Mesodermal cell (in vitro differentiated cells): Measurements from ENCODE around the gene CUL4A.

Source experiments
- H3K27ac ChIP-seq: 2 replicates; pipeline ENCODE4 v1.7.0; 2013; ENCODE audit warnings: mild to moderate bottlenecking, low read depth, low read length, moderate library complexity; ENCODE audit not compliant: severe bottlenecking
- H3K36me3 ChIP-seq: 2 replicates; pipeline ENCODE4 v1.7.1; 2013; ENCODE audit warnings: mild to moderate bottlenecking, low read length, moderate library complexity; ENCODE audit not compliant: control insufficient read depth, insufficient read depth
- H3K4me1 ChIP-seq: one replicate; pipeline ENCODE4 v1.7.1; 2013; ENCODE audit warnings: mild to moderate bottlenecking, low read length; ENCODE audit not compliant: insufficient read depth, control insufficient read depth, poor library complexity, severe bottlenecking
- H3K4me3 ChIP-seq: 2 replicates; pipeline ENCODE4 v1.7.0; 2013; ENCODE audit warnings: low read length, control low read depth, mild to moderate bottlenecking; ENCODE audit not compliant: insufficient read depth, poor library complexity, severe bottlenecking; ENCODE audit errors: extremely low read depth
- H3K9me3 ChIP-seq: 2 replicates; pipeline ENCODE4 v1.7.1; 2013; ENCODE audit warnings: mild to moderate bottlenecking, low read length, moderate library complexity; ENCODE audit not compliant: control insufficient read depth
- WGBS, 2 experiments: methylation state at CpG; one replicate each; pipeline ENCODE4 v1.1.5; 2013; ENCODE audit warnings: missing lambda C conversion rate in 2 of 2; ENCODE audit not compliant: insufficient coverage in 2 of 2; 5-methylcytosine and 5-hydroxymethylcytosine counted together

CUL4A gene

GRCh38 chr13:113168211-113168610 lies 41.2 kb upstream of the CUL4A start:
- no peak overlapping the region for H3K27ac ChIP-seq
- H3K4me3 ChIP-seq, result no peak overlapping the region
- WGBS, 2 experiments, result 97 to 100% methylated on average over 5 of the region's 7 CpGs
- H3K9me3 ChIP-seq, result no peaks in the 10 kb centered on the region
- peaks cover 7% of the 10 kb centered on the region for H3K4me1 ChIP-seq
- H3K36me3 ChIP-seq, result peaks cover 45% of the 10 kb centered on the region

DNA sequence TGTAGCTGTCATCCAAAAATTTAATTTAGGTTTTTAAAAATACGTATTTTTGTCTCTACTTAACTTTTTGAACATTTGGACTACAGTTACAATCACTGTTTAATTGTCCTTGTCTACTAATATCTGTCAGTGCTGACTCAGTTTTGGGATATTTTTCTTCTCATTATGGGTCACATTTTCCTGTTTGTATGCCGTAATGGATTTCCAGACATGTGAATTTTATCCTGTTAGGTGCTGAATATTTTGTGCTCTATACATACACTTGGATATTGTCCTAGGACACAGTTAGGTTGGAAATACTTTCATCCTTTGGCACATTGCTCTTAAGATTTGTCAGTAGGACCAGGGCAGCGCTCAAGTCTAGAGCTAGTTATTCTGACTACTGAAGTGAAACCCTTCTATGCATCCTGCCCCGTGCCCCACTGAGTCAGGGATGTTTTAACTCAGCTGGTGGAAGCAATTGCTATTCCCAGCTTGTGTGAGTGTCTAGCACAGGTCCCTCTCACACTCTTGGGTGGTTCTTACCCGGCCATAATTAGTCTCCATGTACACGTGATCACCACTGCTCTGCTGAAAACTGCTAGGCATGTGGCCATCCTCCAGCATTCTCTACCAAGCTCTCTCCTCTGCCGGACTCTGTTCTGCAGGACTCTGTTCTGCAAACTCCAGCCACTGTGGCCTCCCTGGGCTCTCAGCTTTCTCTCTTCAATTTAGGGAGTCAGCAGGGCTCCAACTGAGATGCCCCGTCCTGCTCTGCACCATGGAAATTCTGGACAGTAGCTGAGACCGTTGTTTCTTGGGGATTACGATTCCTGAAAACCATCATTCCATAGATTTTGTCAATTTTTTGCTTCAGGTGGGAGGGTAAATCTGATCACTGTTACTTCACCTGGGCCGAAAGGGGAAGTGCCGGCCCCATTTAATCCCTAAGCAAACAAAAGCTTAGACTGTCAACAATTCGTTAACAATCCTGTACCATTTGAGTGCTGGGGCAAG lies 39.8 kb upstream of the CUL4A start:
- Histone ChIP-seq H3K4me1 (peaks cover 7% of the 10 kb centered on the region), H3K4me3 (no peak overlapping the region), H3K9me3 (no peaks in the 10 kb centered on the region), H3K27ac (peak overlapping the region; percentile 5), H3K36me3 (peaks cover 45% of the 10 kb centered on the region)
- WGBS, 2 experiments, result 90 to 93% methylated on average over 7 to 9 of the region's 13 CpGs

DNA sequence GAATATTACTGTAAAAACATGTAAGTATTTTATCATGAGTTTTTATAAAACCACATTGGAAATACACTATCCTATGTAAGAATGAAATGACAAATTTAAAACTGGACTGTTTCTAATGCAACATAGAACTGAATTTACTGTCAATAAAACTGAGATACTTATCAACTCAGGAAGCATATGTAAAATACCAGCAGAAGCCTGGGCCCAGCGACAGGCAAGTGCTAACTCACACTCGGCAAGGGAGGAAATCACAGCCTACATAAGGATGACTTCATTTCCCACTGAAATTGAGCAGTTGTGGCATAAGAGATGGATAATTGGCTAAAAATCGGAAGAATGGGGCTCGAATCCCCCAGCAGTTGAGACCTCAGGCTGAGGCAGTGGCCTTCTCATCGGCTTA lies 38.9 kb upstream of the CUL4A start:
- Histone ChIP-seq H3K36me3 (peaks cover 54% of the 10 kb centered on the region), H3K27ac (no peak overlapping the region), H3K4me1 (peaks cover 7% of the 10 kb centered on the region), H3K4me3 (no peak overlapping the region), H3K9me3 (no peaks in the 10 kb centered on the region)
- WGBS, 2 experiments, result 92 to 100% methylated on average over 3 of the region's 5 CpGs

DNA sequence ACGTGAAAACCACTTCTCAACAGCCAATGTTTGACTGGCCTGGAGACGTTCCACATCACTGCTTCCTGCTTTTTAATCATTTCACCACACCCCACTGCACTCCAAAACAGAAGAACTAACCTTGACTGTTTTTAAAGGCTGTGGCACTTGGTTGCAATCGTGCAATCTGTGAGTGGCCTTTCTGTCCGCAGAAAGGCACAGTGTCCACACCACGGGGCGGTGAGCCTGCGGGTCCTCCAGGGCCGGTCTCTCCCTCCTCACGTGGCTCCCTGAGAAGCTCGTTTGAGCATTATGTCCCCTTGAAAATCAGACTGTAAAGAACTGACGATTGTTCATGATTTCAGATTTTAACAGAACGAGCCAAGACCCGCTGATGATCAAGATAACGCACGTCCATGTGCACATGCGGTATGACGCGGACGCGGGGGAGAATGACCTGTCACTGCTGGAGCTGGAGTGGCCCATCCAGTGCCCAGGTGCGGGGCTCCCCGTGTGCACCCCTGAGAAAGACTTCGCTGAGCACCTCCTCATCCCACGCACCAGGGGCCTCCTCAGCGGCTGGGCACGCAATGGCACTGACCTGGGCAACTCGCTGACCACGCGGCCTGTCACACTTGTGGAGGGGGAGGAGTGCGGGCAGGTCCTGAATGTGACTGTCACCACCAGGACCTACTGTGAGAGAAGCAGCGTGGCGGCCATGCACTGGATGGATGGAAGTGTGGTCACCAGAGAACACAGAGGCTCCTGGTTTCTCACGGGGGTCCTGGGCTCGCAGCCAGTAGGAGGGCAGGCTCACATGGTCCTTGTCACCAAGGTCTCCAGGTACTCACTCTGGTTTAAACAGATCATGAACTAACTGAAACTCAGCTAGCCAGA lies 37.9 kb upstream of the CUL4A start:
- Histone ChIP-seq H3K27ac (no peak overlapping the region), H3K9me3 (no peaks in the 10 kb centered on the region), H3K4me3 (no peak overlapping the region), H3K36me3 (peaks cover 63% of the 10 kb centered on the region), H3K4me1 (peaks cover 7% of the 10 kb centered on the region)
- 95% methylated on average over 32 to 34 of the region's 34 CpGs for WGBS, 2 experiments

DNA sequence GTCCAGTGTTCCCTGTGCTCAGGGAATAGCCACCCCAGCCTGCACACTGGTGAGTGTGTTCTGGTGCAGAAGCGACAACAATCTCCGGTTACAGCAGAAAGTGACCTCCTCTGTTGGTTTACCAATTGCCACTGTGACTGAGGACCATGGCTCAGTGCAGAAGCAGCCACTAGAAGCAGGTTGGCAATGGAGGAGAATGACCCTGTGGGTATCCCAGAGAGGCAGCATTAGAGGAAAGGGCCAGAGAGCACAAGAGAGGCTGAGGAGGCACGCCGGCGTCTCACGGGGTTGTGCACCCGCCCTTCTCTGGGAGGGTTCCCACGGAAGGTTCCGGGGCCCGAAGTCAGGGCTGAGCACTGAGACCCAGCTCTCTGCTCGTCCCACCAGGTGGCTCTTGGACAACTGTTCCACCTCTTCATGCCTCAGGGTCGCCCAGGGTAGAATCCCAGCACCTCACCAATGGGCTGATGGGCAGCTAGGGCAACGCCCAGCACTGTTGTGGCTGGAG lies 36.9 kb upstream of the CUL4A start:
- WGBS, 2 experiments, result 94 to 98% methylated on average over 11 to 13 of the region's 13 CpGs
- no peak overlapping the region for H3K27ac ChIP-seq
- peaks cover 12% of the 10 kb centered on the region for H3K4me1 ChIP-seq
- H3K4me3 ChIP-seq, result no peak overlapping the region
- peaks cover 66% of the 10 kb centered on the region for H3K36me3 ChIP-seq
- H3K9me3 ChIP-seq, result no peaks in the 10 kb centered on the region

DNA sequence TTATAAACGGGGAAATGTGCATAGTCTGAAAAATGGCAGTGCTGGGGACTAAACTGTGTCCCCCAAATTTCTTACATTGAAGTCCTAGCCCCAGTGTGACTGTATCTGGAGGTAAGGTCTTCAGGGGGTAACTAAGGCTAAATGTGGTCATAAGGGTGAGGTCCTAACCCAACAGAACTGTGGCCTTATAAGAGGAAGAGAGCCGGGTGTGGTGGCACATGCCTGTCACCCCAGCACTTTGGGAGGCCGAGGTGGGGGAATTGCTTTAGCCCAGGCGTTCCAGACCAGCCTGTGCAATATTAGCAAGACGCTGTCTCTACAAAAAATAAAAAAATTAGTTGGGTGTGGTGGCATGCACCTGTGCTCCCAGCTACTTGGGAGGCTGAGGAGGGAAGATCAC lies 33.1 kb upstream of the CUL4A start:
- Histone ChIP-seq H3K4me1 (peaks cover 34% of the 10 kb centered on the region), H3K4me3 (no peak overlapping the region), H3K27ac (no peak overlapping the region), H3K36me3 (peaks cover 76% of the 10 kb centered on the region), H3K9me3 (no peaks in the 10 kb centered on the region)
- WGBS, 2 experiments, result 93 to 100% methylated on average over 3 of the region's 5 CpGs

GRCh38 chr13:113176822-113177221 lies 32.6 kb upstream of the CUL4A start:
- H3K36me3 ChIP-seq, result peaks cover 76% of the 10 kb centered on the region
- 96 to 100% methylated on average over 5 to 6 of the region's 14 CpGs for WGBS, 2 experiments
- H3K4me1 ChIP-seq, result peaks cover 34% of the 10 kb centered on the region
- no peaks in the 10 kb centered on the region for H3K9me3 ChIP-seq
- no peak overlapping the region for H3K27ac ChIP-seq
- H3K4me3 ChIP-seq, result no peak overlapping the region

DNA sequence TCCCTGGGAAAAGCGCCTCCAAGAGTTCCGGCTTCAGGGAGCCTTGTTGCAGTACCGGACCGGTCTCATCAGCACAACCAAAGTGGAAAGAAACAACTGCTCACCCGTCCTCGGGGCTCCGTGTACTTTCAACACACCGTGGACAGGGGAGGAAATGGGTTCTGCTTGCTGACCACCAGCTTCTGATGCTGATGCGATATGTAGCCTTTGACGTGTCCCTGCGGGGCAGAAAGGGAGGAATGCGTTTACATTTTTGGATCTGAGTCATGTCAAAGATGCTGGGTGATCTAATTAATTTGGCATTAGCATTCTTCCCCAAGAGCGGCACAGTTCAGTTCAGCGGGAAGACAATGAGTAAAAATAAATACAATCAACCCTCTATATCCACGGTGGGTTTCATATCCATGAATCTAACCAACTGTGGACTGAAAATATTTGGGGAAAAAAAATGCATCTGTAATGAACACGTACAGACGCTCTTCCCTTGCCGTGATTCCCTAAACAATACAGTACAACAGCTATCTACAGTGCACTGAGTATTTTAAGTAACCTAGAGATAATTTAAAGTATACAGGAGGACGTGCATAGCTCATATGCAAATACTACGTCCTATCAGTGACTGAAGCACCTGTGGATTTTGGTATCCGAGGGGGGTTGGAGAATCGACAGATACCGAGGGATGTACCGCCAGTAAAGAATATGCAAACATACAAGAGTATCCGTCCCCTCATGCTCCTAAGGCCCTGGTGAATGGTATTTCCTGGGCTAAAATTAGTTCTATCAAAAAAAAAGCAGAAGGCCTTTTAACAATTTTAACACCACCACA lies 31.1 kb upstream of the CUL4A start:
- H3K9me3 ChIP-seq, result no peaks in the 10 kb centered on the region
- peak overlapping the region; percentile 94 for H3K27ac ChIP-seq
- peaks cover 34% of the 10 kb centered on the region for H3K4me1 ChIP-seq
- 85 to 90% methylated on average over 12 to 14 of the region's 25 CpGs for WGBS, 2 experiments
- H3K36me3 ChIP-seq, result peaks cover 76% of the 10 kb centered on the region
- H3K4me3 ChIP-seq, result no peak overlapping the region

DNA sequence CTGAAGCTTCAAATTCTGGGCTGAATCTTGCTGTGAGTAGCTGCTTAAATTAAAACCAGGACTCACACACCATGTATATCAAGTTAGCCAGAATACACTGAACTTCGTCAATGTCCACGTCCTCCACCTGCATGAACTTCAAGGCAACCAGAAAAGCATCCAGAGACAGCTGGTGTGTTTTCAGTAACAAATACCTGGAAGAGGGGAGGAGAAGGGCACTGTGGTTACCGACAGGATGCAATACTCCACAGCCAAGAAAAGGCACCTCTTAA lies 30.6 kb upstream of the CUL4A start:
- H3K36me3 ChIP-seq, result peaks cover 81% of the 10 kb centered on the region
- no peak overlapping the region for H3K4me3 ChIP-seq
- peaks cover 34% of the 10 kb centered on the region for H3K4me1 ChIP-seq
- H3K27ac ChIP-seq, result peak overlapping the region; percentile 94
- no peaks in the 10 kb centered on the region for H3K9me3 ChIP-seq
- WGBS, 2 experiments, result 92% methylated on average over 2 of the region's 3 CpGs; no CpG with 5 or more reads in 1 of the 2 experiments
